Uterus (tissue), 2 donors: ENCODE data around the gene EPB41L1.

Source experiments
- CTCF ChIP-seq, 4 experiments: fragments of 200-600 bp in 2 of 4; fragments of 450-650 bp in 2 of 4; sonication (generic) in 2 of 4; IDR thresholded peaks; one replicate each; pipeline ENCODE4 v1.5.1; 2016 to 2019; ENCODE audit warnings: antibody characterized with exemption in 4 of 4, mild to moderate bottlenecking in 2 of 4, moderate library complexity in 1 of 4
- POLR2A ChIP-seq, 2 donors: fragments of 450-650 bp; IDR thresholded peaks; one replicate each; pipeline ENCODE4 v1.6.1; 2016; ENCODE audit warnings: antibody characterized with exemption in 2 of 2, mild to moderate bottlenecking in 1 of 2, moderate library complexity in 1 of 2

DNA sequence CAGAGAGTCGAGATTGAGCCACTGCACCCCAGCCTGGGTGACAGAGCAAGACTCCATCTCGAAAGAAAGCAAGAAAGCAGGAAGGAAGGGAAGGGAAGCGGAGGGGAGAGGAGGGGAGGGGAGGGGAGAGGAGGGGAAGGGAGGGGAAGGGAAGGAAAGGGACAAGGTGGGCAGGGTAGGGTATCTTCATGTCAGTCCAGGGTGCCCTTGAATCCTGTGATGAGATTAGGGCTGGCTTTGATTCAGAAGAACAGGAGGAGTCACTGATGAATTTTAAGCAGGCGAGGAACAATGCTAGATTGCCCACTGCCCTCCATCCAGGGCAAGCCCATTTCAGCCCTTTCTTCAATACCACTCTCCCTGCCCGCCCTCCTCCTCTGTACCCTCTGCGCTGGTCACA is 35.0 kb upstream of the EPB41L1 start:
- TF ChIP-seq CTCF (IDR thresholded peaks at IDR 0.05) = no peak
- no peak for TF ChIP-seq POLR2A (IDR thresholded peaks at IDR 0.05)
